ENCODE data around the gene MT1M.
"Not testable (repeated sequence)": the region's sequence is repeated elsewhere in the genome, so short reads cannot be mapped to it uniquely, and the experiment has no call there.

MT1M gene

DNA sequence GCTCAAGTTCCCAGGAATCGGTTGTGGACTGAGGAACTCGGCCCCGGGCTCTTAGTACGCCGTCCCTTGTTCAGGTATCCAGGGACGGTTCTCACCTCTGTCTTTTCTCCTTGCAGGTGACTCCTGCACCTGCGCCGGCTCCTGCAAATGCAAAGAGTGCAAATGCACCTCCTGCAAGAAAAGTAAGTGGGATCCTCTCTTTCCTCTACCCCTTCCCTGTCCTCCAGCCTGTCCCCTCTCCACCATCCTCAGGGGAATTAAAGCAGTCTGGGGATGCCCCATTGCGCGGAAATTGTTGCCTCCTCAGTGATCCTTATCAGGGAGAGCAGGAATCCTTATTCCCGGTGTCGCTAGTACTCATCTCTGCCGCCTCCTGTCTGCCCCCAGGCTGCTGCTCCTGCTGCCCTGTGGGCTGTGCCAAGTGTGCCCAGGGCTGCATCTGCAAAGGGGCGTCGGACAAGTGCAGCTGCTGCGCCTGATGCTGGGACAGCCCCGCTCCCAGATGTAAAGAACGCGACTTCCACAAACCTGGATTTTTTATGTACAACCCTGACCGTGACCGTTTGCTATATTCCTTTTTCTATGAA is 23.5 kb upstream of the MT1M start:
- DNase-seq = no peak

DNA sequence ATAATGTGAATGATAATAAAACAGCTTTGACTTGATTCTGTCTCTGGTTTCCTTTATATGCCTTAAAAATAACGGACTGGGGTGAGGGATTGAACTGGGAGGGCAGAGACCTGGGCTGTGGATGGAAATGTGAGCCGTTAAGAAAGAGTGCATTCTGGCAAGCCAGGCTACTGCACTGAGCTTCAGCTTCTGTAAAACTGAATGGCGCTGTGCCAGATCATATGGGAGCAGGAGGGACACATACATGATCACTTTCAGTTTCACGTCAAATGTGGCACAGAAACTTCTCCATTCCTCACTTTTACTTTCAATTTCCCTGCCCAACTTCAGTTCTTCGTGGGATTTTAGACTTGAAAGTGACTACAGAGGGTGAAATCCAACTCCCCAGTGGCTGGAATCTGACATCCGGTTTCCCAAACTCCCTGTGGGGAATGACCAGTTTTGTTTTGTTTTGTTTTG is 23.0 kb upstream of the MT1M start:
- DNase-seq = peak; percentile 76

DNA sequence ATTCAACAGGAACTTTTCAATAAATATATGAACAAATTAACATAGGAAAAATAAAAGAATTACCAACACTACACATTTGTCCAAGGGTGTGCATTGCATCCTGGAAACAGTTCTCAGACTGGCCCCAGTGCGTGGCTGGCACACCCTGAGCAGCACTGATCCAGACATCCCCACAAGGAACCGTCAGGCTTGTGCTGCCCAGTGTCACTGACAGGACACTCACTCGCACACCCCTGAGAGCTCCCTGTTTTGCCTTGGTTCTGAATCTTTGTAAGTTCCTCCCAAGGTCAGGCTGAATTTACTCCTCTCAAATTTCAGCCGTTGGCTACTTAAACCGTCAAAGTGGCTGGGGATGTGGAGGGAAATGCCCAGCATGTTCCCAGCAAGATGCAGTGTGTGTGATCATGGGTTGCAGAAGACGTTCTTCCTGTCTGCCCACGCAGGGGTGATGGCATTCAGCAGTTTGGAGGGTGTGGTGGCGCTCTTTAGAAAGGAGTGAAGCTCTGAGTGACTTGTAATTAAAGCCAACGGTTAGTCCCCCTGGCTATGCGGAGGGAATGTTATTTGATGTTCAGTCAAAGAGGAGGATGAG is 22.3 kb upstream of the MT1M start:
- peak; percentile 78 for DNase-seq

DNA sequence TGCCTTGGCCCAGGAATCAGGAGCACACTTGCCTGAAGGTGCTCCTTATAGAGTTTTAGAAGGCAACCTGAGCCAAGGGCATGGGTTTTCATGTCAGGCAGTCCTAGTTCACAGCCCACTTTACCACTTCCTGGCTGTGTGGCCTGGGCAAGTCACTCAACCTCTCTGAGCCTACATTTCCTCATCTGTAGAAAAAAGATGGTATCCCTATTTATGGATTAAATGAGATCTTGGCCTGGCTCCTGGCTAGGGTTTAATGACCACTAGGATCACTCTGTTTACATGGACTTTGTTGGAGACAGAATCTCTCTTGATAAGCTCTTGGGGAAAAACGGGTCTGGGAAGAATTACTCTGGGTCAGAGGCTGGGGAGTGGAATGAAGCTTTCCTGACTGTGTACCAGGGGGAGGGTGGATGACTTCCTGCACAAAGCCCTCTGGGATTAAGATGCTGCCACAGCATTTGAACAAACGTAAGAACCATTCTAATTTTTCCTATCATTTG is 21.8 kb upstream of the MT1M start:
- no peak for DNase-seq

DNA sequence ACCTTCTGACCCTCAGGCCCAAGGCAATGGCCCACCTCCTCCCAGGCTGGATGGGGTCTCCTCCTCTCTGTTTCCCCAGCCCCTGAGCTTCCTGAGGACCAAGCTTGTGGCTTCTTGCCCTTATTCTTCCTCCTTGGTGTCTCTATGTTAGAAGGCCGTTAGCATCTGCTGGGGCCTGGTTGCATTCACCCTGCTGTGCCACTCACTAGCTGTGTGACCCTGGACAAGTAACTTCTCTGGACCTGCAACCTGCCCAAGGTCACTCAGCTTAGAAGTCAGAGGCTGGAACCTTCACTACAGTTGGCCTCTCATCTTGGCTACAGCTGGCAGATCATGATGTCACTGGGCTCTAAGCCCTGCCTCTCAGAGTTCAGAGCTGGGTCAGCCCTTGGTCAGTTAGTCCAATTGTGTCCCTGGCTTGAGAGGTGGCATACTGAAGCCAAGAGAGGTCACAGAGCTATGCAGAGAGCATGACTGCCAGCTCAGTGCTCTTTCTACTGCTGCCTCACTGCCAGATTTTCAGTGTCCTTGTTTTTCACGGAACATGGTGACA is 21.1 kb upstream of the MT1M start:
- DNase-seq = no peak

DNA sequence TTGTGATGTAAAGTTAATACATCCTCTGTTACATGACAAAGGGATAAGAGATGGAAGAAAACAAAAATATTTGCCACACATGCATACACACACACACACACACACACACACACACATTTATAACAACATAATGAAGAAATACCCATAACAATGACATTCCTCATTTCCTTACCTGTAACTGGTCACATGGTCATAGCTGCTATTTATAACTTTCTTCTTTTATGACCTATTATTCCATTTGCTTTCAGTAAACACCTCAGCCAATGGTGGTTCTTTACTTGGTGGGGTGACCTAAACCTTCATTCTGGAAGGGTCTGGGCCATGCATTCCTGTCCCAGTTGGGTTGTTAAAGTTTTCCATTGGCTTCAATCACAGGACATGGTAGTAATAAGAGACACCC is 18.8 kb upstream of the MT1M start:
- no peak for DNase-seq

DNA sequence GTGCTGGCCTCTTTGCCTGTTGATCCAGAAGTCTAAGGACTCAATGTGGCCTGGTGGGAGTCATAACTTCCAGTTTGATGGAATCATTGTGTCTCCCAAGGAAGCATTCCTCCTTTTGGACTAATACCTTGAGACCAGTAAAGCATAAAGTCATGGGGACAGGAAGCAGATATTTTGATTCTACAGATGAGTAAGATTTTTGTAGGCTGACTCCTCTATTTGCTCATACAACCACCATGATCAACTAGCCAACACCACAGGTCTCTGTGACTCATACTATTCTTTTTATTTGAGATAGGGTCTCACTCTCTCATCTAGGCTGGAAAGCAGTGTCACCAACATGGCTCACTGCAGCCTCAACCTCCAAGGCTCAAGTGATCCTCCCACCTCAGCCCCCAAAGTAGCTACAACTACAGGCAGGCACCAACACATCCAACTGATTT is 17.9 kb upstream of the MT1M start:
- DNase-seq = no peak

DNA sequence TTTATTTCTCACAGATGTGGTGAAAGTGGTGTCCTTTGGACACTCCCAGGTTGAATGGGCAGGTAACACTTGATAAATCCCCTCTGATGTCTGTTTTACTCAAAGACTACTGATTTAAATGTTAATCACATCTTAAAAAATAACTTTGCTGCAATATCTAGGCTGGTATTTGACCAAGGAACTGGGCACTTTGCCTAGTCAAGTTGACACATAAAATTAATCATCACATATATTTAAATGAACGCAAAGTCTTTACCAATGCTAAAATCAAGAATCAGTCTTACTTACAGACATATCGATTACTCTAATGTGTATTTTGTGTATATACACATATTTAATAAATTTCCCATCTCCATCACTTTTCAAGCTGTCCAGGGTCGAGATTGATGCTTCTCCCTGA is 17.1 kb upstream of the MT1M start:
- no peak for DNase-seq

DNA sequence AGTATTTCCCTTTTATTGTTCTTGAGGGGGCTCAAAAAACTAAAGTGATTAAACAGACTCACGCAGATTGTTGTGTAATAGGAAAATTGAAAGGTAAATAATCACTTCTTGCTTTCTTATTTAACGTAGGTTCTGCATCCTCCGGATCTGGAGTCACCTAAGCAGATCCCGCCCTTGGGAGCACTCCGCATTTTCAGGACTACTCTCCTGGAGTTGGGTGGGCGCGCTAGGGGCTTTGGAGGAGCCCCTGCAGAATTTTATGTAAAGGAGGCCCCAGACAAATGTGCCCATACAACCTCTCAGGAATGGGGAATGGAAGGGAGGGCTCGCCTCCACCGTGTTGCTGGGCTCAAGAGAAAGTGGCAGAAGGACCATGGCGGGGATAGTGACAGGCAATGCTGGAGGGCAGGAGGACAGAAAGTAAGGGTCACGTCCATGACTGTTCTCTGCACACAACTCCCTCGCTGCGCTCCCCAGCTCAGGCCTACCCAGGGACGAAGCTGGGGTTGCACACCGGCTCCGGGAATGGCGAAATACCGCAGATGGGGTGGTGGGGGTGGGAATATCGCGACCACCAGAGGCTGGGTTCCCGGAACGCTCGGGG is 15.7 kb upstream of the MT1M start:
- DNase-seq = no peak

DNA sequence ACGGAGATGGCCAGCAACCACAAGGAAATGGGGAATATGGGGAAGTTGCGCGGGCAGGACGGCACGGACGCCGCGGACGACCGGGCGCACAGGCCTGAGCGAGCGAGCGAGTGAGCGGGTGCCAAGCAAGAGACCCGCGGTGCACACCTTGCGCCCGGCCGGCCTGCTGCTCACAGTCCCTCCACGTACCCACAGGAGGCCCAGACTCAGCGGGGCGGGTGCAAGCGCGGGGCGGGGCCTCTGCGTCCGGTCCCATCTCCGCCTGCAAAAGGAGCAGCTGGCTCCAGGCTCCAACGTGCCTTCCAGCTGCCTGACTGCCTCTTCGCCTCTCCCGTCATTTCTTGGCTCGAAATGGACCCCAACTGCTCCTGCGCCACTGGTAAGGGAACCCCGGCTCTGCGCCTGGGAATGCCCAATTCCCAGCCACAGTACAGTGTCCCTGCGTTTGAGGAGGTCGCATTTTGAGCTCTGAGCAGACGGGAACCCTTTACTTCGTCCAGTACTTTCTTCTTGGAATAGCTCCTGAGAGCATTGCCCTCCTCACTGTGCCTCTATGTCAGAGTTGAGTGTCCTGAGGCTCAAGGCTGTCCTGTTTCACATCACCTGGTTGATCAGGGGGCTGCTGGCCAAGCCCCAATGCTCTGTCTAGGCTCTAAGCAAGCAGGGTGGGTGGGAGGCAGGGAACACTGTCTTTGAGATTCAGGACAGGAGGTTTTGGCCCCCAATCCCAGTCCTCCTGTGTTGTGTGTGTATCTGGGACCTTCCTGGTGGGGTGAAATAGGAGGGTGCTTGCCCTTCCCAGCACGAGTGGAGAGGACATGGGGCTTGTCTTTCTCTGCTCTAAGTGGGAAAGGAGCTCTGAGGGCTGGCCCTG is 15.0 kb upstream of the MT1M start:
- DNase-seq = peak; percentile 47

DNA sequence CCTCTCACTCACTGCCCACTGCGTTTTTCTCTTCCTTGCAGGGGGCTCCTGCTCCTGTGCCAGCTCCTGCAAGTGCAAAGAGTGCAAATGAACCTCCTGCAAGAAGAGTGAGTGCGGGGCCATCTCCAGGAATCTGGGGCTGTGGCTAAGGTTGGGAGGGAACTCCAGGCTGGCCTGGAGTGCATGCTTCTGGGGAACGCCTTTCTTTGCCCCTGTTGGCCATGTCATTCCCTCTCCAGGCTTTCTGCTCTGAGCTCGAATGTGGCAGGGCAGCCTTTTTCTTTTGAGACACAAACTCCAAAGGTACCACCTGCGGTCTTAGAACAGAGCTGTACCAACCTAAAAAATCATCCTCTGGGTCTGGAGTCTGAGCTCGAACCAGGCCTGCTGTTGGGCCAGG is 14.3 kb upstream of the MT1M start:
- no peak for DNase-seq

DNA sequence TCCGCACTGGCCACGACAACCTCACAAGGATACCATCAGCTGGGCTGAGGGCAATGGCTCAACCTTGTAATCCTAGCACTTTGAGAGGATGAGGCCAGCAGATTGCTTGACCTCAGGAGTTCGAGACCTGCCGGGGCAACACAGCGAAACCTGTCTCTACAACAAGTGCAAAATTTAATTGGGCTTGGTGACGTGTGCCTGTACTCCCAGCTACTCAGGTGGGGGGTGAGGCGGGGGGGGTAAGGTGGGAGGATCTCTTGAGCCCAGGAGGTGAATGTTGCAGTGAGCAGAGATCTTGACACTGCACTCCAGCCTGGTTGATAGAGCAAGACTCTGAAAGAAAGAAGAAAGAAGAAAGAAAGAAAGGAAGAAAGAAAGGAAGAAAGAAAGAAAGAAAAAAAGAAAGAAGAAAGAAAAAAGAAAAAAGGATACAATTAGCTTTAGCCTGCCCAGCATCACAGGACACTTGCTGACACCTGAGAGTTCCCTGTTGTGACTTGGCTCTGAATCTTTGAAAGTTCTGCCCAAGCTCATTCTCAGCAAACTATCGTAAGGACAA is 12.0 kb upstream of the MT1M start:
- DNase-seq = no peak

DNA sequence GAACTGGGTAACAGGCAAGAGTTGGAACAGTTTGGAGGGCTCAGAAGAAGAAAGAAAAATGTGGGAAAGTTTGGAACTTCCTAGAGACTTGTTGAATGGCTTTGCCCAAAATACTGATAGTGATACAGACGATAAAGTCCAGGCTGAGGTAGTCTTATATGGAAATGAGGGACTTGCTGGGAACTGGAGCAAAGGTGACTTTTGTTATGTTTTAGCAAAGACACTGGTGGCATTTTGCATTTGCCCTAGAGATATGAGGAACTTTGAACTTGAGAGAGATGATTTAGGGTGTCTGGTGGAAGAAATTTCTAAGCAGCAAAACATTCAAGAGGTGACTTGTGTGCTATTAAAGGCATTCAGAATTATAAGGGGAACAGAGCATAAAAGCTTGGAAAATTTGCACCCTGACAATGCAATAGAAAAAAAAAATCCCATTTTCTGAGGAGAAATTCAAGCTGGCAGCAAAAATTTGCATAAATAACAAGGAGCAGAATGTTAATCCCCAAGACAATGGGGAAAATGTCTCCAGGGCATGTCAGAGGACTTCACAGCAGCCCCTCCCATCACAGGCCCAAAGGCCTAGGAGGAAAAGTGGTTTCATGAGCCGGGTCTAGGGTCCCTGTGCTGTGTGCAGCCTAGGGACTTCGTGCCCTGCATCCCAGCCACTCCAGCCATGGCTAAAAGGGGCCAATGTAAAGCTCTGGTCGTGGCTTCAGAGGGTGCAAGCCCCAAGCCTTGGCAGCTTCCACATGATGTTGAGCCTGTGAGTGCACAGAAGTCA is 10.6 kb upstream of the MT1M start:
- not testable (repeated sequence) for DNase-seq

DNA sequence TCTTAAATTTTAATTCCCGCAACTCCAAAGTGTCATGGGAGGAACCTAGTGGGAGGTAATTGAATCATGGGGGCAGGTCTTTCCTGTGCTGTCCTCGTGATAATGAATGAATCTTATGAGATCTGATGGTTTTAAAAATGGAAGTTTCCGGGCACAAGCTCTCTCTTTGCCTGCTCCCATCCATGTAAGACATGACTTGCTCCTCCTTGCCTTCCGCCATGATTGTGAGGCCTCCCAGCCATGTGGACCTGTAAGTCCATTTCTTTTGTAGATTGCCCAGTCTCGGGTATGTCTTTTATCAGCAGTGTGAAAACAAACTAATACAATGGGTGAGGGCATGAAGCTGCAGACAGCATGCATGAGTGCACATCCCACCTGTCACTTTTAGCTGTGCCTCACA is 9.3 kb upstream of the MT1M start:
- DNase-seq = not testable (repeated sequence)

DNA sequence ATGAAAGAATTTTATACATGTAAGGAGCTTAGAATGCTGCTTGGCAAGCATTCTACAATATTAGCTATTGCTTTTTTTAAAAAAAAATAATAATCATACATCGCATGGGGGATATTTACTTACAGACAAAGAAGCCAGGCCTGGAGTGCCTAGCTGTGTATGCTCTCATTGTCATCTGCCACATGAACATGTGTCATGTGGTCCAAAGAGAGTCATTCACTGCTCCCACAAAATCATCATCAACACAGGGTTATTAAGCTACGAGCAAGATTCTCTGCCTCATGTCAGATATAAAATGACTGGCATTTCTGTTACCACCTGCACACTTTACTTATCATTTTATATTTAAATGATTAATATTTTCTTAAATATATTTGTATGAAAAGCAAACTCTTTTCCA is 8.8 kb upstream of the MT1M start:
- no peak for DNase-seq

DNA sequence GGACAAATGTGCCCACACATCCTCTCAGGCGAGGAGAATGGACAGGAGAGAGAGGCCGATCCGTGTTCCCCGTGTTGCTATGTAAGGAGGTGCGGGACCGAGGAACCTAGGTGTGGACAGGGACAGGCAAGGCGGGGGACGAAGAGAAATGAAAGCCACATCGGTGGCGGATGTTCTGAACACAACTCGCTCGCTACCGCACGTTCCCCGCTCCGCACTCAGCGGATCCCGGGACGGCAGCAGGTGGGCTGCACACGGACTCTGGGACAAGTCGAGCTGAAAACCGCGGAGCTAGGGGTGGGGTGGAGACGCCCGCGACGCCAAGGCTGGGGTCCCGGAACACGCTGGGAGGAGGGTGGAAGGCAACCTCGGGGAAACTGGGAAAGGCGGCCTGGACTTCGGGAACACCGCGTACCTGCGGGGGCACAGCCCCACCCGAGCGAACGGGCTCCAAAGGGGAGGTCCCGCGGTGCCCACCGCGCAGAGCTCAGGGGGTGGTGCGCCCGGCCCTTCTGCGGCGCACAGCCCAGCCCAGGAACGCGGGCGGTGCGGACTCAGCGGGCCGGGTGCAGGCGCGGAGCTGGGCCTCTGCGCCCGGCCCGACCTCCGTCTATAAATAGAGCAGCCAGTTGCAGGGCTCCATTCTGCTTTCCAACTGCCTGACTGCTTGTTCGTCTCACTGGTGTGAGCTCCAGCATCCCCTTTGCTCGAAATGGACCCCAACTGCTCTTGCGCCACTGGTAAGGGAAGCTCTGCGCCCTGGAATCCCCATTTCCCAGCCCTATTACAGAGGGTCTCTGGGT is 7.1 kb upstream of the MT1M start, which contains the start of gene MT1E:
MT1E (plus strand) TSS at position 642 of the 803 bp plus-strand sequence; CDS start at position 713, 71 bp downstream.
- peak; percentile 75 for DNase-seq

DNA sequence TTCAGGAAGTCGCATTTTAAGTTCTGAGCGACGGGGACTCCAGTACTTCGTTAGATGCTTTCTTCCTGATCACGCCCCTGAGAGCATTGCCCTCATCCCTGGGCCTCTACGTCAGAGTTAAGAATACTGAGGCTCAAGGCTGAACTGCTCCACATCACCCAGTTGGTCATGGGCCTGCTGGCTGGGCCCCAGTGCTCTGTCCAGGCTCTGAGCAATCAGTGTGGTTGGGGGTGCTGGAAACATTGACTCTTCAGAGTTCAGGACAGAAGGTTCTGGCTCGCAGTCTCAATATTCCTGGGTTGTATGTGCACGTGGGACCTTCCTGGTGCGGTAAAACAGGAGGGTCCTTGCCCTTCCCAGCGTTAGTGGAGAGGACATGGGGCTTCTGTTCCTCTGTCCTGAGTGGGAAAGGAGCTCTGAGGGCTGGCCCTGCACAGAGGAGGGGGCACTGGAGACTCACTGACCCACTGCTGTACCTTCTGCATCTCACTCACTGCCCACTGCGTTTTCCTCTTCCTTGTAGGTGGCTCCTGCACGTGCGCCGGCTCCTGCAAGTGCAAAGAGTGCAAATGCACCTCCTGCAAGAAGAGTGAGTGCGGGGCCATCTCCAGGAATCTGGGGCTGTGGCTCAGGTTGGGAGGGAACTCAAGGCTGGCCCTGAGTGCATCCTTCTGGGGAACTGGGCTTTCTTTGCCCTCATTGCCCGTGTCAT is 6.4 kb upstream of the MT1M start:
- no peak for DNase-seq

DNA sequence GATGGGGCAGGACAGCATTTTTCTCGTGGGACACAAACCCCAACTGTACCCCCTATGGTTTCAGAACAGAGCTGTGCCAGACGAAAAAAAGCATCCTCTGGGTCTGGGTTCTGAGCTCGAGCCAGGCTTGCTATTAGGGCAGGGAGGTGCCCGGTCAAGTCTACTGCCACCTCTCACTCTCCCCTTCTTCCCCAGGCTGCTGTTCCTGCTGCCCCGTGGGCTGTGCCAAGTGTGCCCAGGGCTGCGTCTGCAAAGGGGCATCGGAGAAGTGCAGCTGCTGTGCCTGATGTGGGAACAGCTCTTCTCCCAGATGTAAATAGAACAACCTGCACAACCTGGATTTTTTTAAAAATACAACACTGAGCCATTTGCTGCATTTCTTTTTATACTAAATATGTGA is 5.8 kb upstream of the MT1M start:
- no peak for DNase-seq

DNA sequence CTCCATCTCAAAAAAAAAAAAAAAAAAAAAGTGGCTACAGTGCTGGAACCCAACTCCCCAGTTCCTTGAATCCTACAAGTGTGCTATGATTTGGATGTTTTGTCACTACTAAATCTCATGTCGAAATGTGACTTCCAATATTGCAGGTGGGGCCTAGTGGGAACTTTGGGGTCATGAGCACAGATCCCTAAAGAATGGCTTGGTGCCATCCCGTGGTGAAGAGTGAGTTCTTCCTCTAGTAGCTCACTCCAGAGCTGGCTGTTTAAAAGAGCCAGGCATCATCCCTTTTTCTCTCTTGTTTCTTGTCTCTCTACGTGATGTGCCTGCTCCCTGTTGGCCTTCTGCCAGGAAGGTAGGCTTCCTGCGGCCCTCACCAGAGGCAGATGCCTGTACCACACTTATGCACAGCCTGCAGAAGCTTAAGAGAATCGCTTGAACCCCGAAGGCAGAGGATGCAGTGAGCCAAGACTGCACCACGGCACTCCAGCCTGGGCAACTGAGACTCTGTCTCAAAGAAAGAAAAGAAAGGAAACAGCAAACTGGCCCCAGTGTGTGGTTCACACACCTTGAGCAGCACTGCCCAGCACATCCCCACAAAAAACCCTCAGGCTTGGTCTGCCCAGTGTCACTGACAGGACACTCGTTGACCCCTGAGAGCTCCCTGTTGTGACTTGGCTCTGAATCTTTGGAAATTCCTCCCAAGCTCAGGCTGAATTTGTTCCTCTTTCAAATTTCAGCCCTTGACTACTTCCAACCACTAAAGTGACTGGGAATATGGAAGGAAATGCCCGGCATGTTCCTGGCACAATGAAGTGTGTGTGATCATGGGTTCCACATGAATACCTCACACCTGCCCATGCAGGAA is 3.7 kb upstream of the MT1M start:
- no peak for DNase-seq
